Skeletal muscle satellite cell (primary cell): Measurements from ENCODE around the gene HSD11B1.

Experiments
- H3K27me3 ChIP-seq: 2 replicates; pipeline ENCODE4 v1.7.0; 2013; ENCODE audit warnings: low read length; ENCODE audit not compliant: control insufficient read depth, insufficient read depth
- H3K36me3 ChIP-seq: 2 replicates; pipeline ENCODE4 v1.7.0; 2013; ENCODE audit warnings: mild to moderate bottlenecking, control low read depth, low read length; ENCODE audit not compliant: insufficient read depth
- H3K4me1 ChIP-seq: 2 replicates; pipeline ENCODE4 v1.7.0; 2013; ENCODE audit warnings: low read length; ENCODE audit not compliant: control insufficient read depth, insufficient read depth
- H3K4me2 ChIP-seq: 2 replicates; pipeline ENCODE4 v1.7.0; 2013; ENCODE audit warnings: mild to moderate bottlenecking, low read length
- H3K4me3 ChIP-seq: 2 replicates; pipeline ENCODE4 v1.7.0; 2013; ENCODE audit warnings: low read length
- H3K9ac ChIP-seq: 2 replicates; pipeline ENCODE4 v1.7.0; 2013; ENCODE audit warnings: mild to moderate bottlenecking, low read depth, low read length, moderate library complexity
- H3K9me3 ChIP-seq: replicated peaks from 2 replicates; pipeline ENCODE4 v1.7.0; 2013; ENCODE audit warnings: mild to moderate bottlenecking, control low read depth, low read length

HSD11B1 gene

GRCh38 chr1:209775678-209776077 is 71.0 kb downstream of the HSD11B1 start:
- no peak overlapping the region for H3K4me3 ChIP-seq
- H3K9ac ChIP-seq: no peak overlapping the region
- H3K4me1 ChIP-seq: no peaks in the 10 kb centered on the region
- H3K27me3 ChIP-seq: no peaks in the 10 kb centered on the region
- H3K4me2 ChIP-seq: no peak overlapping the region
- no peaks in the 10 kb centered on the region for H3K9me3 ChIP-seq
- H3K36me3 ChIP-seq: no peaks in the 10 kb centered on the region

- Histone ChIP-seq H3K4me1 (no peaks in the 10 kb centered on the region), H3K4me3 (no peak overlapping the region), H3K36me3 (no peaks in the 10 kb centered on the region), H3K27me3 (no peaks in the 10 kb centered on the region), H3K4me2 (no peak overlapping the region), H3K9ac (no peak overlapping the region), H3K9me3 (no peaks in the 10 kb centered on the region)
Observed at GRCh38 chr1:209777587-209777986, 72.9 kb downstream of the HSD11B1 start.

- Histone ChIP-seq H3K4me2 (no peak overlapping the region), H3K4me1 (peaks cover 2% of the 10 kb centered on the region), H3K9me3 (no peaks in the 10 kb centered on the region), H3K27me3 (no peaks in the 10 kb centered on the region), H3K36me3 (no peaks in the 10 kb centered on the region), H3K4me3 (no peak overlapping the region), H3K9ac (no peak overlapping the region)
Observed at GRCh38 chr1:209778102-209778501, 73.5 kb downstream of the HSD11B1 start.

DNA sequence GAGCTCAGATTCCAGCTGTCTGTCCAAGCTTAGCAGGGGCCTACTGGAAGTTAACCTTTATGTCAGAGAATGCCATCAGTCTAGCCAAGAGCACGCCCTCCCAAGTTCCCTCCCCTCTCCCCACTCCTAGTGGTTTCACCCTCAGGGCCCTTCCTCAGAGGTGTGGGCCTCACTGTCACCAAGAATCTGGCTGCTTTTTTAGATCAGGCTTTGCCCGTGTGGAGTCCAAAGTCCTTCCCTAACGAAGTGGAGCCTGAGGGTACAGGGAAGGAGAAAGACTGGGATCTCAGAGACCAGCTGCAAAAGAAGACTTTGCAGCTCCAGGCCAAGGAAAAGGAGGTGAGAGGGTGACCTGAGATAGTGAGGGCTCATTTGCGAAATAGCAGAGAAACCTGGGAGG is 75.6 kb downstream of the HSD11B1 start:
- Histone ChIP-seq H3K9ac (no peak overlapping the region), H3K9me3 (no peaks in the 10 kb centered on the region), H3K27me3 (no peaks in the 10 kb centered on the region), H3K4me2 (no peak overlapping the region), H3K4me1 (peaks cover 13% of the 10 kb centered on the region), H3K4me3 (no peak overlapping the region), H3K36me3 (no peaks in the 10 kb centered on the region)

DNA sequence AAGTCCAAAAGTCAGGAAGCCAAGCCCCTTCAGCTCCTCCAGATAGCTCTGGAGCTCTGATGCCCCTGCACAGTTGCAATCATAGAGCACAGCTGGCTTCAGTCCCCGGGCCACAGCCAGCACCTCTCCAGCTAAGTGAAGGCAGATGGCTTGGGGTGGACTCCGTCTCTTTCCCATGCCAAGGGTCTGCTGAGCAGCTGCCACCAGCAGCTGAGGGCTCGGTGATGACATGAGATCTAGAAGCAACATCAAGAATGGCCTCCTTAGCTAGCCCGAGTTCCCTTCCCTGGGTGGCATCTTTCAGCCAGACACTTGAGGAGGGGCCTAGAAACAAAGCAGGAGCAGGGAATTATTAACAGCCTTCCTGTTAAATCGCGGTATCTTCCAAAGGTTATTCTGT is 78.7 kb downstream of the HSD11B1 start:
- Histone ChIP-seq H3K9me3 (no peaks in the 10 kb centered on the region), H3K4me2 (peak overlapping the region; percentile 88), H3K27me3 (peaks cover 13% of the 10 kb centered on the region), H3K9ac (peak overlapping the region; percentile 95), H3K4me3 (peak overlapping the region; percentile 93), H3K36me3 (no peaks in the 10 kb centered on the region), H3K4me1 (peaks cover 13% of the 10 kb centered on the region)
